ENCODE results near the gene HLA-F.
A peak's percentile ranks its signal among the peaks of the same experiment; 100 is the strongest.

The HLA-F gene

DNA sequence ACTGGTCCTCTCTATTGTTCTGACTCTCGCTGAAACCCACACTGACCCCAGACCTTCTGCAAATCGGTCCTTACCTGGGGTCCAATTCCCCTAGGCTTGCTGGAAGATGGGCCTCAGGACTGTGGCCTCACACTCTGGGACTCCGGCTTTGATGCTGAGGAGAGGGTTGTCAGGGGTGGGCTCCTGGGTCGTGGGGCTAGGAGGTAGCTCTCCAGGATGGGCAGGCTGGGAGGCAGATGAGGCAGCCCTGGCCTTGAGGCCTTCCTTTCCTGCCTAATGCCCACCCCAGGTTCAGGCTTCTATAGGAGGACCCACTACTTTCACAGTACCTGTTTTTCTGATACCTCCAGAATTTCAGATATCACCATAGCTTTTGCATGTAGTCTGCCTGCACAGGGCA is 21.4 kb downstream of the HLA-F start:
- no peak for DNase-seq

DNA sequence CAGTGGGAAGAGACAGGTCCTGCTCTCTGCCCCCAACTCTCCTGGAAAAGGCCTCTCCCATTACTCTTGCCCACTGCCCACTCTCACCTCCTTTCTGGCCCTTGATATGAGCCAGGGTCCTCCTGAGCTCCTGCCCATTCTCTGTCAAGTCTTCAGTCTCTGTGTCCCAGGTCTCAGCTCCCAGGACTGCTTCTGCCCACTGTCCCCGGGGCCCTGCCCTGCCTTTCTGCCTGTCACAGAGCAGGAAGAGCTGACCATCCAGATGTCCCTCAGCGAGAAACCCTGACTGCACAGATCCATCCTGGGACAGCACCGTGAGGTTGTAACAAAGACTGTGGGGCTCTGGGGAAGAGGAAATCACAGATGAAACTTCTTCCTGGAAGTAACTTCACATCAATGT is 22.2 kb downstream of the HLA-F start:
- DNase-seq = no peak

DNA sequence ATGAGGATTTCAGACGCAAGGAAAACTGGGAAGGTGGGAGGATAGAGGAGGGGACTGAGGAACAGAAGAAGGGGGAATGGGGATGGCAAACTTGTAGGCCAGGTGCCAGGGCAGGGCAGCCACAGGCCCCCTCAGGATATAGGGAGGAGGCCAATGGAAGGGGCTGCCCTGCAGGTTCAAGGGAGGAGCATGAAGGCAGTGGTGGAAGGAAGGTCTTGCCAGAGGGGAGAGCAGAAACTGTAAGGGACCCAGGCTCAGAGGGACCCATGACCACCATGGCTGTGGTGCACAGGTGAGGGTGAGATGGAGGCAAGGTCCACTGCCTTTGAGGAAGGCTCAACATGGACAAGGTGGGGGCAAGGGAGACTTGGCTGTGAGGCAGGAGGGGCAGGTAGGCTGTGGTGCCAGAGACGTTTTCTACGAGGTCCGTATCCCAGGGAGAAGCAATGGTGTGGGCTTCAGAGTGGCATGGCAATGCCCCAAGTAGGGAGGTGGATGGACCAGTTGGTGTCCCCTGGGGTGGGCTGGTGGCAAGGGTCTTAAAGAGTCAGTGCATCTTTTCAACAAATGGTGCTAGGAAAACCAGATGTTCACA is 22.7 kb downstream of the HLA-F start:
- no peak for DNase-seq

DNA sequence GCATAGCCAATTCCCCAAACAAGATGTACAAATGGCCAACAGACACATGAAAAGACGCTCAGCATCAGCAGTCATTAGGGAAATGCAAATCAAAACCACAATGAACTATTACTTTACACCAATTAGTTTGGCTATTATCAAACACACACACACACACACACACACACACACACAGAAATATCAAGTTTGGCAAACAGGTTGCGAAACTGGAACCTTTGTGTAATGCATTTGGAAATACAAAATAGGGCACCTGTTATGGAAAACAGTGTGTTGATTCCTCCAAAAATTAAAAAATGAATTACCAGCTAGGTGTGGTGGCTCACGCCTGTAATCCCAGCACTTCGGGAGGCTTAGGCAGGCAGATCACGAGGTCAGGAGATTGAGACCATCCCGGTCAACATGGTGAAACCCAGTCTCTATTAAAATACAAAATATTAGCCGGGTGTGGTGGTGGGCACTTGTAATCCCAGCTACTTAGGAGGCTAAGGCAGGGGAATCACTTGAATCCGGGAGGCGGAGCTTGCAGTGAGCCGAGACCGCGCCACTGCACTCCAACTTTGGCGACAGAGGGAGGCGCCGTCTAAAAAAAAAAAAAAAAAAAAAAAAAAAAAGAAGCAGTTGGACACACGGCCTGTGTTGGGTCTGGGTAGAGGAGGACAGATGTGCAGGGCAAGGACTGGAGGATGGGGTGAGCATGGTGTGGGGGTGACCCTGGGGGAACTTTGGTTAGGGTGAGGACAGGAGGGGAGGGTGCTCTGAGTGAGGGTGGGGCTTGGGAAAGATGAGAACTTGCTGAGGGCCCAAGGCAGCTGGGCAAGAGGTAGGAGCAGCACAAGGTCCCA is 23.8 kb downstream of the HLA-F start:
- no peak for DNase-seq

DNA sequence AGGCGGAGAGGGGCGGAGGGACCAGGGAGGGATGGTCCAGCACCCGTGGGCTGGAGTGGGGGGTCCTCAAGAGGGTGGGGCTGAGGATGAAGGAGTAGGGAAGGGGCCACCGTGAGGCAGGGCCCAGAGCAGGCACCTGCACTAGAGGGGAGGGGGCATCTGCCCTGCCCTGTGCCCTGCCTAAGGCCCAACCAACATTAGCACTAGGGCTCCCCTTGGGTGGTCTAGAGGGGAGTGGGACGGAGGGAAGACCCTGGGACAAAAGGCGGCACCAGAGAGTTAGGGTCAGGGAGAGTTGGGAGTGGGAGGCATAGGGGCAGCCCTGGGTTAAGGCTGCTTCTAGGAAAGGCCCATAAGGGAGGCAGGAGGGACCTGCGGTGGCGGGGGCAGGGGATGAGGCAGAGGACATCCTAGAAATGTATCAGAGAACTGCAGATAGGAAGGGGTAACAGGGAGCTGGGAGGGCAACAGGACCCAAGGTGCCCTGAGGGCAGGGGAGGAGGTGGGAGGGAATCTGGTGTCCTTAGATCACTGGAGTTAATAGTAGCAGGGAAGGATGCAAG is 24.5 kb downstream of the HLA-F start:
- DNase-seq = no peak

DNA sequence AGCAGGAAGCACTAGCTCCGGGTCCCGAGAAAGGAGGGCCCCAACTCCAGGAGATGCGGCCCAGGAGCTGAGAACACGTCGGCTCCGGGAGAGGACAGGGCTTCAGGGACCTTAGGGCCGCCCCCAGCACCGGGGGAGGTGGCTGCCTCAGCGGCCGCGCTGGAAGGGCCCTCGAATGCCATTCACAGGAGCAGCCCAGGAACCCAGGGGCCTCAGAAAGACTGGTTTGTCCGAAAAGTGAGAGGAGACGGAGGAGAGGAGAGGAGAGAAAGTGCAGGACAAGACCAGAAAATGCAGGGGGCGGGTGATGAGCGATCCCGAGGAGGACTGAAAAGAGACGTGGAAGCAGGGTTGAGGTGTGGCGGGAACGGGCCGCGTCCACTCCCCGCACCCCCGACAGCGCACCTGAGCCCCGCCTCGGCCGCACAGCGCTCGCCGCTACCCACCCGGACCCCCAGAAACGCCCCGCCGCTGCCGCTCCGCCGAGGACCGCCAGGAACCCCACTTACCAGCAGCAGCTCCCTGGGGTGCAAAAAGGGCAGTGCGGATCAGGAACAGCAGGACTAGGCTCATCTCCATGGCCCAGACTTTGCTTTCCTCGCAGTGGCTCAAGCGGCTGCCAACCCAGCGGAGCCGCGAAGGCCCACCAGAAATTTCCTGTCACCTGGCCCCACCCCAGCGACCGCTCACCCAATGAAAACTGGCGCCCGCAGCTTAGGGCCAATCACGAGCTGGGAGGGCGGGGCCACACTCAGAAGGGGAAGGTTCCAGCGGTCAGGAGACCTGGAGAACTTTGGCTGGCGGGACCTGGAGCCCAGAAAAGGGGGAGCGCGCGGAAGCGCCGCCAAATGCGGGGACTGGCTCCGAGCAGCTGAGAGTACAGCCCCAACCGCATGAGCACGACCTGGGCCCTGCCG is 25.4 kb downstream of the HLA-F start:
- DNase-seq = peak; percentile 37 to 90 (median 82)

DNA sequence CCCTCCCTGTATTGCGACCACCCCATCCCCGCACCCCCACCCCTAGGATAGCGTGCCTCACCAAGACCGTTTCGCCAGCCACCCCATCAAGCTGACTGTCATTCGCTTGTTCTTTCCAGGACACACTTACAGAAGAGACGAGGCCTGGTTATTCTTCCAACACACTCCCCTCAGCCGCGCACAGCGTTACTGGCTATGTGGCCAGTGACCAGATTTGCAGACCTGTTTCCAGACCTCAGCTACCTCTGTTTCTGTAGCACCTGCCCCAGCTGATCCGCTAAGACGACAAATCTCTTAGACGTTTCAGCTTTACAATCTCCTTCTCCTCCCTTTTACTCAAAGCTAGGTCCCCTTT is 26.1 kb downstream of the HLA-F start:
- DNase-seq = peak in 1 of 14 donors; percentile 36

DNA sequence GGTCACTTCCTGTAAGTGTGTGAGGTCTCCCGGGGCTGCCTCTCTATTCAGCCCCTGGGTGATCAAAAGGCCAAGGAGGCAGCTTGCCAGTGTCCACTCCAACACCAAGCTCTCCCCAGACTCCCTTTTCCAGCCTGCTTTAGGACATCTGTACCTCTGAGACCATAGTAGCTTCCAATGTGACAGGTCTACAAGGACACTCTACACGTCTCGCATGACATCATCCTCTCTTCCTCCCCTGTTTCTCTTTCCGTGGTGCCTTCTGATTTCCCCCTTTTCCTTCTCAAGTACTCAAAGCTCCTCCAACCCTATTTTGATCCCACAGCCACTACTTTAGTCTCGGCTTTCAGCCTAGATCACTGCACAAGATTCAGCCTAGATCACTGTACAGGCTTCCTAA is 26.4 kb downstream of the HLA-F start:
- DNase-seq = no peak

DNA sequence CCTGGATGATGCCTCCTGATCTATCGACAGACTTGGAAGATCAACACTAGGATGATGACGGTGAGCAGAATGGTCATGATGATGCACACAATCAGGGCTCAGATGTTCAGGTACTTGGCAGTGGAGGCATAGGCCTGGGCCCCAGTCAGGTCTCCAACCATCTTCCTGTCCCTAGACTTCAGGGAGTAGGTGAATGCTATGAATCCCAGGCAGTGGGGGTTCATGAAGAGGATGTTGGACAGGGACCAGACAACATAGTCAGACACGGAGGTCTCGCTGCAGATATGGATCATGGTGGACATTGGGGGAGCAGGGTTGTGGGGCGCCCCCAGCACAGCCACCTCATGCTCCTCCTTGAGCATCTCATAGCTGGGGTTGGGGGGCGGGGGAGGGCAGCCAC is 27.5 kb downstream of the HLA-F start:
- no peak for DNase-seq

DNA sequence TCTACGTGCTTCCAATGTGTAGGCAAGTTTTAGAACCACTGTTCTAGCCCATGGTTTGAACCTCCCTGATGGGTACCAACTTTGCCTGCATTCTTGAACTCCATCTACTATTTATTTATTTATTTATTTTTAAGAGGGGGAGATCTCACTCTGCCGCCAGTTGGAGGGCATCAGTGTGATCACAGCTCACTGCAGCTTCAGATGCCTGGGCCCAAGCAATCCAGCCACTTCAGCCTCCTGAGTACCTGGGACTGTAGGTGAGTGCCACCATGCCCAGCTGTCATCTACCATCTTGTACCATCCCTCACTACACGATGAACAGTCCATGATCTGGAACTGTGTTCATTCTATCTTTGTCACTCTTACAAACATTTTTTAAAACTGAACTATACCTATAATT is 28.2 kb downstream of the HLA-F start:
- DNase-seq = no peak

DNA sequence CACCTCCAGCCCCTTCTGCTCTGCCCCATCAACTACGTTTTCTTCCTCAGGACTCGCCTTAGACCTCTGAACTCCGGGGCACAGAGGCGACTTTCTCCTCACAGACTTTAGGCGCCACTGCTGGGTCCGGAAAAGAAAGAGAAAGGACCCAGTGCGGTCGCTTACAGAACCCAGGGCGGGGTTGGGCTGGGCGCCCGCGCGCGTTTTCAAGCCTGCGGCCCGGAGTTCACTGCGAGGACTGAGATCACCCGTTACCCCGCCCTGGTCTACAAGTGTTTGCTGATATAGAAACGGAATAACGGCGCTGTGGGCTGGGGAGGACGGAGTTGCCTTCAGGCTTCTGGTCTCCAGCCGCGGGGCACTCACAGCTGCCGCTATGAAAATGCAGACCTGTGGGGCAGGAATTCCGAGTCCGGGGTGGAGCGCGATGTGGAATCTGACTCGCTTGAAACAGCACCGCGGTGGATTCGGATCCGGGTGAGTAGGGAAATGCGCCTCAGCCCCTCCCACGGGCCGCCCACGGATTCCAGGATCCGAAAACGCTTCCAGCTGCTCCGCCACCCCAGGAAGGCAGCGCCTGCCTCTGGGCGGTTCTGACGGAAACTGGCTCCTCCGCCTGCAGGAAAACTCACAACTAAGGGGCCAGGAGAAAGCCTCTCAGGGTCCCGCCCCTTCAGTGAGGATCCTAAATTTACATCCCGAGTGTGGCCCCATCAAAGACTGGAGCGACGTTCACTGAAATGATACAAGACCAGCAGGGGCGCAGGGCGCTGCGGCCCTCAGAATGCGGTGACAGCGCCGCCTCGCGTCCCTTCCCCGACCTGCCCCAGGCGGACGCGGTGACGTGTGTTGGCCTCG is 29.4 kb downstream of the HLA-F start:
- peak; percentile 18 to 82 (median 66) for DNase-seq

DNA sequence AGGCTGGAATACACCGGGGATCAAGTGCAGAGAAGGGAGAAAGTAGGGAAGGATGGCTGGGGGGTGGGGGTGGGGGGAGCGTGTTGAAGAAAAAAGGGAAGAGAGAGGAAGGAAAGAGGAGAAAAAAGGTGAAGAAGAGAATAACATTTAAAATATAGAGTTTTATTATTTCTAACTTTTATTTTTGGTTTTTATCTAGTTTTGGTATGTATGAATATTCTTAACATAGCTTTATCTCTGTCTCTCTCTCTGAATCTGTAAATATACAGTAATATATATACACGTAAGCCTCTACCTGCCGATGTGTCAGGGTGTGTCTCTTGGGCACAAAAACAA is 30.0 kb downstream of the HLA-F start:
- DNase-seq = no peak

DNA sequence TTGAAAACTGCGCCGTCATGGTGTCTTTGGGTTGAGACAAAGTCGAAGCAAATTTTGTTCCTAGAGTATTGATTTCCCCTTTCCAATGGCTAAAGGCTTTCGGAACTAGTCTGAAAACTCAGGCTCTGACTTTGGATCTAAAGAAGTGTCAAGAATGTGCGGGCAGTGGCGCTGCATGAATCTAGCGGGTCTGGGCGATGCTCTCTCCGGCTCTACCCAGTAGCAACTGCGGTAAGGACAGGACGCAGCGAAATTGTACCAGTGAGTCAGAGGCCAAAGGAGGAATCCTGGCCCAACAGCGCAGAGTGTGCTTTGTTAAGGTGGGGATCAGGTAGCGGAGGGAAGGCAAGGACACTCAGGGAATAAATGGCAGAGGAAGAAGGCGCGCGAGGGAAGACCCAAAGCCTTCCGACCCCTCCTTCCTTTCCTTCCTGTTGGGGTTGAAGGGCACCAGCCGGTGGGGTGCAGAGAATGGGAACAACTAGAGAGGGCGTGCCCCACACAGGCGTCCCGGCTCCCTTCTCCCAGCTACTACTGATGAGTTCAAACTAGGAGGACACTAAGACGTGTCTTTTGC is 32.1 kb downstream of the HLA-F start:
- DNase-seq = no peak

DNA sequence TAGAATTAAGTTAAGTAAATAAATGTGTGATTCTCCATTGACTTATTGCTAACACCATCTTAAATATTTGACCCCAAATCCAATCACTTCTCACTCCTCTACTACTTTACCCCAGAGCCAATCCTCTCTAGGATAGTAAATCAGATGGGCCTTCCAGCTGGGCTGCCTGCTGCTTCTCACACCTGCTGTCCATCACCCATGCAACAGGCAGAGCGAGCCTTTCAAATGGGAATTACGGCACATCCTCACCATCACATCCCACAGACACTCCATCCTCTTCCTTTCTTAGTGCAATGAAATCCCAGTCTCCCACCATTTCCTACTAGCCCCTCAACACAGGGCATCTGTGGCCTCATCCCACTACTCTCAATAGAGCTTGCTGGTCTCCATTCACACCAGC is 34.0 kb downstream of the HLA-F start:
- no peak for DNase-seq

DNA sequence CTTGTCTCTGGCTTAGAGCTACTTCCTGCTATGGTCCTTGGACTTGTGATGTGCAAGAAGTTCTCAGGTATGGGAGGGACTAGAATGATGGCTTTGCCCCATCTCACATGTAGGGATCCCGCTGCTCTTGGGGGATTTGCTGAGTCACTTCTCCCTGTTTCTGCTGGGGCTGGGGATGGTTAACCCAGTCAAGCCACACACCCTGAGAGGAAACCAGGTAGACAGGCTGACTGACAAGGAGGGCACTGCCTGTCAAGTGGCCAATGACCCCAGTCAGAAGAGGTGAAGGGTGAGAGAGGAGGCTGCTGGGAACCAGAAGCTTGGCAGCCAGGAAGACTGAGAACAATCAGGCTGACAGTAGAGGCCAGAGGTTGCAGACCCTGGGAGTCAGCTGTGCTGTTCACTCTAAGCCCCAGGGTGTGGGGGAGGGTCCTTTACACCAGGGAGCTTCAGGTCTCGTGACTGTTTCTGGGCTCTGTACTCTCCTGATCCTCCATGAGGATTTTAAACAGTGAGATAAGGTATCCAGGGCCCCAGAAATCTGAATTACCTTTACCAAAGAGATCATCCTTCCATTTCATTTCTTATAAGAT is 34.6 kb downstream of the HLA-F start:
- no peak for DNase-seq

DNA sequence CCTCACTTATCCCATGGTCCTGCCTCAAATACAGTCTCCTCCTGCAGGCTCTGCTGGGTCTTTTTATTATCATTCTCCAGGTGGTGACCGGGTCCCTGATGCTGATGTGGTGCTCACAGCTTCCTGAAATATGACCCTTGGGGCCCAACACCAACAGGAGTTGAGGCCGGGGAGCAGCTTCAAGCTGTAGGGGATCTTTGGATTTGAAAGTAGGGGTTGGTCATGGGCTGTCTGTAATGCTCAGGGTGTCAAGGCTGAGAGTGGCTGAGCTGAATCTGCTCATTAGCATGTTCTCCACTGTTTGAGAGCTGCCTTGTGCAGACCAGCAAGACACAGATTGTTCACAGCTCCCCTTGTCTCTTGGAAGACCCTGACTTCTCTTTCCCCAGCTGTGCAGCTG is 35.5 kb downstream of the HLA-F start:
- no peak for DNase-seq

DNA sequence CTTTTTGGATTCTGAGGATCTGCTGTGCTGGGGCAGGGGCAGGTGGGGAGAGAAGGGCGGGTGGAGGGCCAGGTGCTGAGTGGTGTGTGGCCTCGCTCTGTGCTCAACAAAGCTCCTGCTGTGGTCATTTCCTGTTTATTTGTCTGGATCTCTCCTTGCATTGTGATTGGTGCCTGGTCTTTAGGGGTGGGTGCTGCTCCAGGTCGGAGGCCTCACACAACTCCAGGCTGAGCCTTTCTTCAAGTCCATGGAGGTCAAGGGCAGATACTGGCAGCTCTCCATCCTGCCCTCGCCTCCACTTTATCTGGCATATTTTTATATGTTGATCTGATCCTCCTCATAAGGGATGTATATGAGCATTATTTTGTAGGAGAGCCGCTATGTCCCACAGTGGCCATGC is 36.2 kb downstream of the HLA-F start:
- no peak for DNase-seq

DNA sequence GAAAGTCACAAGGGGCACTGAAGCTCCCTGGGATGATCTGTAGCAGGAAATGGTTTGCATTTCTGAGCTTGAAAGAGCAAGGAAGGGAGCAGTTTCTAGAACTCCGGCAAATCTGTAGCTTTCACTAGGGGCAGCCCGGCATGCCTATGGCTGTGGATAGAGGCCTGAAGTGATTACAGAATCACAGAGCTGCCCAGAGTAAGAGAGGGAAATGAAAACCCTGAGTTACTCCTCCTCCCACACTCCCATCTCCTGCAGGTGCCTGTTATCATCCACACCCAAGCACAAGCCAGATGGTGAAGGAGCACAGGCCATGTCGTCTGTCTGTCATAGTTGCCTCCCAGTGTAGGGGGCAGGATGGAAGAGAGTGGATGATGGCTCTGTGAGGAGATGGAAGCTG is 37.1 kb downstream of the HLA-F start:
- DNase-seq = no peak

DNA sequence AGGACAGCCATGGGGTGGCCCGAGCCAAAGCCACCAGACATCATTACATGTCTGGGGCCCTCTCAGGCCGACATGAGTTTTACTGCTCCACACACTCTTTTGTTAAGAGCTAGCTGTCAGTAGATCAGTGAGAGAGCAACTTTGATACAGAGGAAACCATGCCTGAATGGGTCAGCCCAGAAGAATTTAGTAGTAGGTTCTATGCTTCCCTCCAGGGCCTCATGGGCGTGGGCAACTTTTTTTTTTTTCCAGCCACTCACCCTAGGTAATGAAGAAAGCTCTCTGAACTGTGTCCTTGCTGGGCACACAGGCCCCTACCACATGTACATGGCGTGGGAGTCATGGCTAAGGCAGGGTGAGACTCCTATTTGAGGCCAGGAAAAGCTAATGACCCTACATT is 38.8 kb downstream of the HLA-F start:
- DNase-seq = no peak

DNA sequence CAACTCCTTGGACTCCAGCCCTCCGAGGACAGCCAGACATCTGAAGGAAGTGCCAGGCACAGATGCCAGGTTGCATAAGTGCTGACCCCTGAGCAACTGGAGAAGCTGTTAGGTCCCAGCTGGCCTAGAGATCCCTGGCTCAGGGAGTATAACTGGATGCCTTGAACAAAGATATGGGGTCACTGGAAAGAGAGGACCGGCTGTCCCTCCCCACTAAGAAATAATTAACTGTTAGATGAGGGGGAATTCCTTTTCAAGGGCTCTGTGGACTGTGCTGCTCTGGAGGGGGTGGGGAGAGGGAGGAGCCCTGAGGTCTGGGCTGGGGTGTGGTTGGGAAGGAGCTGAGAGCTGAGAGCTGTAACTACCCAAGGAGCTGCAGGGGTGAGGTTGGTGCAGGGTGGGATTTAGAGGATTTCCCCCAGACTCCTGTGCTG is 39.6 kb downstream of the HLA-F start:
- DNase-seq = peak in 2 of 14 donors; percentile 4 to 46
